Activated T-cell treated with anti-CD3 and anti-CD28 coated beads, Interleukin-2, amount 50 U/mL, for 1 hour (primary cell): Measurements from ENCODE around the gene TUBA8.
"Not testable (repeated sequence)": the region's sequence is repeated elsewhere in the genome, so short reads cannot be mapped to it uniquely, and the experiment has no call there.

Source experiments
- DNase-seq: peaks from one replicate; pipeline ENCODE4 v3.0.0-alpha.2; 2020

TUBA8 gene

GRCh38 chr22:18077639-18078328, 32.8 kb upstream of the TUBA8 start, which contains the start of gene PEX26:
PEX26 (plus strand) TSS chr22:18077990; CDS start chr22:18078377, 387 bp downstream.
- DNase-seq, result peak; percentile 91

- peak; percentile 43 for DNase-seq
Measured at GRCh38 chr22:18078329-18079041, 32.1 kb upstream of the TUBA8 start.

- no peak for DNase-seq
Measured at GRCh38 chr22:18079706-18080233, 30.8 kb upstream of the TUBA8 start.

GRCh38 chr22:18081416-18081815, 29.2 kb upstream of the TUBA8 start:
- DNase-seq, result no peak

GRCh38 chr22:18082467-18082866, 28.1 kb upstream of the TUBA8 start:
- no peak for DNase-seq

- no peak for DNase-seq
Measured at GRCh38 chr22:18083406-18083805, 27.2 kb upstream of the TUBA8 start.

- DNase-seq, result no peak
Measured at GRCh38 chr22:18085188-18085587, 25.4 kb upstream of the TUBA8 start.

GRCh38 chr22:18087350-18087855, 23.2 kb upstream of the TUBA8 start:
- DNase-seq, result no peak

- DNase-seq, result no peak
Measured at GRCh38 chr22:18088825-18089568, 21.6 kb upstream of the TUBA8 start.

- no peak for DNase-seq
Measured at GRCh38 chr22:18090286-18090685, 20.3 kb upstream of the TUBA8 start.

- no peak for DNase-seq
Measured at GRCh38 chr22:18091478-18091877, 19.1 kb upstream of the TUBA8 start.

- peak; percentile 35 for DNase-seq
Measured at GRCh38 chr22:18091916-18092526, 18.6 kb upstream of the TUBA8 start.

- DNase-seq, result no peak
Measured at GRCh38 chr22:18093661-18094060, 16.9 kb upstream of the TUBA8 start.

- DNase-seq, result no peak
Measured at GRCh38 chr22:18095101-18095805, 15.4 kb upstream of the TUBA8 start.

- no peak for DNase-seq
Measured at GRCh38 chr22:18096823-18097222, 13.8 kb upstream of the TUBA8 start.

GRCh38 chr22:18100781-18101180, 9.8 kb upstream of the TUBA8 start:
- no peak for DNase-seq

GRCh38 chr22:18101536-18101935, 9.1 kb upstream of the TUBA8 start:
- DNase-seq, result no peak

- no peak for DNase-seq
Measured at GRCh38 chr22:18103527-18104269, 6.9 kb upstream of the TUBA8 start.

GRCh38 chr22:18104566-18104965, 6.0 kb upstream of the TUBA8 start:
- no peak for DNase-seq

- not testable (repeated sequence) for DNase-seq
Measured at GRCh38 chr22:18105981-18106380, 4.6 kb upstream of the TUBA8 start.
